Prostate gland (tissue), 2 donors: Measurements from ENCODE around the gene FHOD1.

ENCODE experiments used
- POLR2A ChIP-seq: fragments of 450-650 bp; IDR thresholded peaks from one replicate; pipeline ENCODE4 v1.6.1; 2016; ENCODE audit warnings: antibody characterized with exemption, mild to moderate bottlenecking
- POLR2AphosphoS5 ChIP-seq: sonication (generic); formaldehyde crosslinking; IDR thresholded peaks from one replicate; pipeline ENCODE4 v1.6.1; 2017; ENCODE audit warnings: antibody characterized with exemption
- TF ChIP-seq, protein P1 (sequence below), 4 experiments: fragments of 200-600 bp in 2 of 4; fragments of 450-650 bp in 2 of 4; sonication (generic) in 2 of 4; IDR thresholded peaks; 1 replicate in 3 of 4; 2 replicates in 1 of 4; pipeline ENCODE4 v1.5.1; 2016 to 2019; ENCODE audit warnings: antibody characterized with exemption in 4 of 4, mild to moderate bottlenecking in 2 of 4, moderate library complexity in 2 of 4

DNA sequence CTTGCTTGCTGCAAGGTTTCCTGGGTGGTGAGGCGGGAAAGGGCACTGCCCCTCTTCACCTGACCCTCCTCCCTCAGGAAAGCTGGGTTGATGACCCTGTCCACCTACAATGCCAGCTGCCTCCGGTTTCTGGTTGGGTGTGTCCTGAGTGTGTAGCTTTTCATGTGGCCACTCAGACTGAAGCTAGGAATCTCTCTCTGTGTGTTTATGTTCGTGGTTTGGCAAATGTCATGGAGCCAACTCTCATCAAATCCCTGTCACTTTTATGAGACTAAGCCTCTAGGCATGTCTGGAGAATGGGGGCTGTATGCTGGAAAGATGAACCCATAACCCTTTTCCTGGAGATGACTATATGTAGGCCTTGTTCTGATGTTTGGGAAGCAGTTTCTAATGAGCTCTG lies 49.1 kb upstream of the FHOD1 start:
- TF ChIP-seq, protein P1, sequence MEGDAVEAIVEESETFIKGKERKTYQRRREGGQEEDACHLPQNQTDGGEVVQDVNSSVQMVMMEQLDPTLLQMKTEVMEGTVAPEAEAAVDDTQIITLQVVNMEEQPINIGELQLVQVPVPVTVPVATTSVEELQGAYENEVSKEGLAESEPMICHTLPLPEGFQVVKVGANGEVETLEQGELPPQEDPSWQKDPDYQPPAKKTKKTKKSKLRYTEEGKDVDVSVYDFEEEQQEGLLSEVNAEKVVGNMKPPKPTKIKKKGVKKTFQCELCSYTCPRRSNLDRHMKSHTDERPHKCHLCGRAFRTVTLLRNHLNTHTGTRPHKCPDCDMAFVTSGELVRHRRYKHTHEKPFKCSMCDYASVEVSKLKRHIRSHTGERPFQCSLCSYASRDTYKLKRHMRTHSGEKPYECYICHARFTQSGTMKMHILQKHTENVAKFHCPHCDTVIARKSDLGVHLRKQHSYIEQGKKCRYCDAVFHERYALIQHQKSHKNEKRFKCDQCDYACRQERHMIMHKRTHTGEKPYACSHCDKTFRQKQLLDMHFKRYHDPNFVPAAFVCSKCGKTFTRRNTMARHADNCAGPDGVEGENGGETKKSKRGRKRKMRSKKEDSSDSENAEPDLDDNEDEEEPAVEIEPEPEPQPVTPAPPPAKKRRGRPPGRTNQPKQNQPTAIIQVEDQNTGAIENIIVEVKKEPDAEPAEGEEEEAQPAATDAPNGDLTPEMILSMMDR (IDR thresholded peaks at IDR 0.05) = no peak
- TF ChIP-seq POLR2AphosphoS5 (no peak), POLR2A (no peak)
